ENCODE measurements around the gene LINGO4.
"Not testable (repeated sequence)": the region's sequence is repeated elsewhere in the genome, so short reads cannot be mapped to it uniquely, and the experiment has no call there.

LINGO4 gene

GRCh38 chr1:151775894-151776664 is 29.1 kb downstream of the LINGO4 start:
- H3K36me3 Mint-ChIP-seq (ENCODE audit: low read depth) = peaks cover 99% of the 10 kb centered on the region
- no peak overlapping the region for H3K4me3 Mint-ChIP-seq
- H3K27me3 Mint-ChIP-seq = no peaks in the 10 kb centered on the region
- no peaks in the 10 kb centered on the region for H3K9me3 Mint-ChIP-seq
- H3K27ac Mint-ChIP-seq = peak overlapping the region; percentile 59
- peaks cover 39% of the 10 kb centered on the region for H3K4me1 Mint-ChIP-seq (ENCODE audit: low read depth)
- intact Hi-C loops (cut with micrococcal nuclease) = no loop called here

GRCh38 chr1:151774256-151774922 is 30.8 kb downstream of the LINGO4 start:
- Mint-ChIP-seq H3K27me3 (peaks cover 3% of the 10 kb centered on the region), H3K4me3 (no peak overlapping the region), H3K36me3 (ENCODE audit: low read depth) (peaks cover 95% of the 10 kb centered on the region), H3K27ac (no peak overlapping the region), H3K4me1 (ENCODE audit: low read depth) (peaks cover 37% of the 10 kb centered on the region), H3K9me3 (no peaks in the 10 kb centered on the region)
- intact Hi-C loops (cut with micrococcal nuclease) = no loop called here

GRCh38 chr1:151773702-151774101 is 31.5 kb downstream of the LINGO4 start:
- Mint-ChIP-seq H3K9me3 (no peaks in the 10 kb centered on the region), H3K4me3 (no peak overlapping the region), H3K36me3 (ENCODE audit: low read depth) (peaks cover 92% of the 10 kb centered on the region), H3K4me1 (ENCODE audit: low read depth) (peaks cover 38% of the 10 kb centered on the region), H3K27ac (no peak overlapping the region), H3K27me3 (peaks cover 3% of the 10 kb centered on the region)
- intact Hi-C loops (cut with micrococcal nuclease) = no loop called here

DNA sequence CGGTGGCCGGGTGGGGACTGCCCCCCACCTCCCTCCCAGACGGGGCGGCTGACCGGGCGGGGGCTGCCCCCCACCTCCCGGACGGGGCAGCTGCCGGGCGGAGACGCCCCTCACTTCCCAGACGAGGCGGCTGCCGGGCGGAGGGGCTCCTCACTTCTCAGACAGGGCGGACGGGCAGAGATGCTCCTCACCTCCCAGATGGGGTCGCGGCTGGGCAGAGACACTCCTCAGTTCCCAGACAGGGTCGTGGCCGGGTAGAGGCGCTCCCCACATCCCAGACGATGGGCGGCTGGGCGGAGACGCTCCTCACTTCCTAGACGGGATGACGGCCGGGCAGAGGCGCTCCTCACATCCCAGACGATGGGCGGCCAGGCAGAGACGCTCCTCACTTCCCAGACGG is 35.9 kb downstream of the LINGO4 start:
- not testable (repeated sequence) for H3K27me3 Mint-ChIP-seq, H3K4me3 Mint-ChIP-seq, H3K9me3 Mint-ChIP-seq
- Mint-ChIP-seq H3K27ac (peak overlapping the region; percentile 44), H3K36me3 (ENCODE audit: low read depth) (peaks cover 73% of the 10 kb centered on the region), H3K4me1 (ENCODE audit: low read depth) (peaks cover 55% of the 10 kb centered on the region)
- intact Hi-C loops (cut with micrococcal nuclease) = loop anchor here (10.0 kb wide), 1 partner anchor 66 kb away; the partner anchor contains the start of genes C2CD4D and RORC

DNA sequence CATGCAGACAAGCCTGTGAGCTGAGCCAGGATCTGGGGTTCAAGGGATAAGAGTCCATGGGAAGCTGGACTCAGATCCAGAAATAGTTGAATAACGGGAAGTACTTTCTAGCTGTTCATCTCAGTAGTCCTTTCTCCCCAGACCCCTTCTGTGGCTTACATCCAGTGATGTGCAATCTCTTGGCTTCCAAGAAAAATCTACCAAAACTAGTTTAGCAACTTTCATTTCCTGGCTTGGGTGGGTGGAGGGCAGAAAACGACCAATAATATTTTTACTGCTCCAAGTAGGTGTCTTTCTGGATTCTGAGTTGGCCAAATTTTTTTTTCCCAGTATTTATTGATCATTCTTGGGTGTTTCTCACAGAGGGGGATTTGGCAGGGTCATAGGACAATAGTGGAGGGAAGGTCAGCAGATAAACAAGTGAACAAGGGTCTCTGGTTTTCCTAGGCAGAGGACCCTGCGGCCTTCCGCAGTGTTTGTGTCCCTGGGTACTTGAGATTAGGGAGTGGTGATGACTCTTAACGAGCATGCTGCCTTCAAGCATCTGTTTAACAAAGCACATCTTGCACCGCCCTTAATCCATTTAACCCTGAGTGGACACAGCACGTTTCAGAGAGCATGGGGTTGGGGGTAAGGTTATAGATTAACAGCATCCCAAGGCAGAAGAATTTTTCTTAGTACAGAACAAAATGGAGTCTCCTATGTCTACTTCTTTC is 36.7 kb downstream of the LINGO4 start:
- Mint-ChIP-seq H3K36me3 (ENCODE audit: low read depth) (peaks cover 67% of the 10 kb centered on the region), H3K27ac (peak overlapping the region; percentile 76), H3K4me1 (ENCODE audit: low read depth) (peaks cover 62% of the 10 kb centered on the region), H3K4me3 (peak overlapping the region; percentile 17)
- not testable (repeated sequence) for H3K9me3 Mint-ChIP-seq, H3K27me3 Mint-ChIP-seq
- intact Hi-C loops (cut with micrococcal nuclease) = loop anchor here (10.0 kb wide), 1 partner anchor 66 kb away; the partner anchor contains the start of genes C2CD4D and RORC

GRCh38 chr1:151763990-151764389 is 41.2 kb downstream of the LINGO4 start:
- no peaks in the 10 kb centered on the region for H3K27me3 Mint-ChIP-seq
- peak overlapping the region; percentile 94 for H3K27ac Mint-ChIP-seq
- no peaks in the 10 kb centered on the region for H3K9me3 Mint-ChIP-seq
- H3K36me3 Mint-ChIP-seq (ENCODE audit: low read depth) = peaks cover 67% of the 10 kb centered on the region
- intact Hi-C loops (cut with micrococcal nuclease) = loop anchor here (2.0 to 10.0 kb wide), 2 partner anchors 27 to 71 kb away; partner anchors contain the start of genes C2CD4D, RORC and TDRKH
- H3K4me3 Mint-ChIP-seq = peak overlapping the region; percentile 91
- peaks cover 55% of the 10 kb centered on the region for H3K4me1 Mint-ChIP-seq (ENCODE audit: low read depth)

DNA sequence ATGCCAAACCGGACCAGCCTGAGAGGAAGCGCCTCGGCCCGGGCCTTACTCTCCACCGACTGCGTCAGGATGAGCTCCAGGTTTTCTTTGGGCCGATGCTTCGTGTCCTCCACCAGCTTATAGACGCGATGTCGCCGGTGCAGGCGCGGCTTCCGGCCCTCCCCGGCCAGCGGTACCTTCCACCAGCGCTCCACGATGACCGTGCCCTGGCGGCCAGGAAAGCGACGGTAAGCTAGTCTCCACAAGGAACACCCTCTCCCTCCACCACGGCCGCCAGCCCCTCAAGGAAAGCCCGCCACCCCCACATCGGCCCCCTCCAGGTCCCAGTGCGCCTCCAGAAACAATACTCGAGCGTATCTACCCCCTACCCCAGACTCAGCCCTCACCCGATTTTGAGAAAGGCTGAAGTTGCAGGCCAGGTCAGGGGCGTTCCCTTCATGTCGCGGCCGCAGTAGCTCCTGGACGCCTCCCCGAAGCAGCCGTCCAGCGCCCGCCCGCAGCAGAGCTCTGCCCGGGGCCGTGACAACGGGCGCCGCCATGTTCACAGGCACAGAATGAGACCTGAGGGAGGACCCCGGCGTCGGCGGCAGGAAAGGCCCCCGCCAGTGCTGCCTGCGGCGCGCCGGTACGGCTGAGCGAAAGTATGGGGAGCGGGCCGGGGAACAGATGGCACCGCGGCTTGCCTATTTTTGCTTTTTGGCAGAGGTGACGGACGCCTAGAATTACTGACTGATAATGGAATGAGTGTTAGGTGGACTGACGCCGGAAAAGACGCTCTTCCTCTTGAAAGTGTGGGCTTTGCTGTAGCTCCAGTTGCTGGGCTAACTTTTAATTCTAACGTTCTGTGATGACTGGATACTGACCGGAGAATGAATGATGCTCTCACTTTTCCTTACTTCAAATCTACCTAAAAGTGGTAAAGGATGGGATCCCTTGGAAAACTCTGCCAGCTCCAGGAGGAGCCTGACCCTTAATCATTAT is 42.0 kb downstream of the LINGO4 start, which contains the start of gene MRPL9:
MRPL9 (minus strand) TSS at position 556 of the 981 bp plus-strand sequence; CDS start at position 539, 17 bp downstream.
- intact Hi-C loops (cut with micrococcal nuclease) = loop anchor here (2.0 to 10.0 kb wide), 2 partner anchors 28 to 72 kb away; partner anchors contain the start of genes C2CD4D, RORC and TDRKH
- Mint-ChIP-seq H3K27ac (peak within 1 kb of the TSS; percentile 94), H3K27me3 (no peaks in the 10 kb centered on the region)

GRCh38 chr1:151760597-151761385 is 44.4 kb downstream of the LINGO4 start:
- Mint-ChIP-seq H3K27ac (no peak overlapping the region), H3K36me3 (ENCODE audit: low read depth) (peaks cover 62% of the 10 kb centered on the region), H3K27me3 (no peaks in the 10 kb centered on the region), H3K9me3 (no peaks in the 10 kb centered on the region), H3K4me1 (ENCODE audit: low read depth) (peaks cover 49% of the 10 kb centered on the region), H3K4me3 (no peak overlapping the region)
- intact Hi-C loops (cut with micrococcal nuclease) = loop anchor here (10.0 kb wide), 1 partner anchor 74 kb away; the partner anchor contains the start of genes C2CD4D and RORC

More for the DNA sequence above, 42.0 kb downstream of the LINGO4 start, which contains the start of gene MRPL9:
- Mint-ChIP-seq H3K36me3 (ENCODE audit: low read depth) (peaks cover 74% of the 10 kb centered on the region), H3K4me1 (ENCODE audit: low read depth) (peaks cover 50% of the 10 kb centered on the region), H3K4me3 (peak within 1 kb of the TSS; percentile 91), H3K9me3 (no peaks in the 10 kb centered on the region)

DNA sequence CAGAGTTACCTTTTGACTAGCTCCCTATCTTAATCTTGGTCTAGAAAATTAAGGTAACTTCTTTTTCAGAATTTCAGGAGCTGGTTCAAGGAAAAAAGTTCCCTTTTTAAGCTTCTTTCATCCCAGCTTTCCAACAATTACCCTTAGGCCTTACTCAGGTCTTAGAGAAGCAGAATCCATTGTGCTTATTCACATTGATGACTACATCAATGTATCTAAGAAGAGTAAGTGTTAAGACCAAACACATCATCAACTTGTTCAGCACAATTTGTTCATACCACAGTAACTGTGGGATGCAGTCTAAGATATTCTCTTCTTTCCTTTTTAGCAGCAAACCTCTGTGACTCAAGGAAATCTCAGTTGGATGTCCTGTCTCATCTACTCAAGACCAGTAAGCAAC is 46.0 kb downstream of the LINGO4 start:
- Mint-ChIP-seq H3K4me3 (no peak overlapping the region), H3K9me3 (no peaks in the 10 kb centered on the region), H3K36me3 (ENCODE audit: low read depth) (peaks cover 62% of the 10 kb centered on the region), H3K27ac (no peak overlapping the region), H3K27me3 (no peaks in the 10 kb centered on the region), H3K4me1 (ENCODE audit: low read depth) (peaks cover 37% of the 10 kb centered on the region)
- intact Hi-C loops (cut with micrococcal nuclease) = no loop called here

DNA sequence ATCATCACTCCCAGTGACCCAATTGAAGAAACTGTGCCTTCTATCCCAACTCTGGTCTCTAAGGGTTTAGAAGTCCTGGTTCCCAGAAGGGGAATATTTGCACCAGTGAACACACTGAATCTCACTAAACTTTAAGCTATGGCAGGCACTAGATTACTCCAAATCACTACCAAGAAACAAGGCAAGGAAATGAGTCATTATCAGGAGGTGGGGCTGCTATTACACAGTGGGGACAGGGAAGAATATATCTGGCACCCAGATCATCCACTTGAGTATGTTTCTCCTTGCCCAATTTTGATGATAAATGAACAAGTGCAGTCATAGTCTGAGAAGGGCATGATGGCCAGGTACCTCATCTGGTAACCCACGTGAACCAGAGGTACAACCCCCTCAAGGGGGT is 48.9 kb downstream of the LINGO4 start:
- Mint-ChIP-seq H3K4me3 (no peak overlapping the region), H3K27me3 (peaks cover 12% of the 10 kb centered on the region), H3K36me3 (ENCODE audit: low read depth) (peaks cover 43% of the 10 kb centered on the region), H3K9me3 (no peaks in the 10 kb centered on the region), H3K27ac (no peak overlapping the region), H3K4me1 (ENCODE audit: low read depth) (peaks cover 13% of the 10 kb centered on the region)
- intact Hi-C loops (cut with micrococcal nuclease) = no loop called here
